Measurements from ENCODE around the gene PPP1R36. TPM values are rescaled to one million over a fixed set of nuclear protein-coding genes. Genes with fewer than 3 reads are reported as not detected.
A peak's percentile ranks its signal among the peaks of the same experiment; 100 is the strongest.

Gene PPP1R36
- total and polyA plus RNA-seq, 4 donors, result 0.42 to 1.9 (median 1.2) TPM

- H3K4me3 ChIP-seq (ENCODE audit: low read length in 2 of 2), result no peak overlapping the region
- no peaks in the 10 kb centered on the region for H3K4me1 ChIP-seq (ENCODE audit: control insufficient read depth in 1 of 2, insufficient read depth in 2 of 2, low read length in 2 of 2)
- H3K9me3 ChIP-seq (ENCODE audit: control insufficient read depth, low read length), result no peaks in the 10 kb centered on the region
- H3K36me3 ChIP-seq (ENCODE audit: control insufficient read depth in 1 of 2, insufficient read depth in 2 of 2, low read length in 1 of 2), result no peaks in the 10 kb centered on the region
- intact Hi-C loops (cut with DNase I), result no loop called here
- peak overlapping the region in 1 of 2 donors; percentile 40 for H3K27ac ChIP-seq (ENCODE audit: low read depth in 1 of 2, low read length in 2 of 2)
- ATAC-seq (ENCODE audit: low FRiP score) (no peak), DNase-seq (no peak)
- no peaks in the 10 kb centered on the region for H3K27me3 ChIP-seq (ENCODE audit: control insufficient read depth in 1 of 2, insufficient read depth in 2 of 2, low read length in 1 of 2)
Observed at GRCh38 chr14:64572386-64573104, 22.8 kb downstream of the PPP1R36 start.

GRCh38 chr14:64573109-64573508 is 23.3 kb downstream of the PPP1R36 start:
- DNase-seq (no peak), ATAC-seq (ENCODE audit: low FRiP score) (no peak)
- Histone ChIP-seq H3K36me3 (ENCODE audit: control insufficient read depth in 1 of 2, insufficient read depth in 2 of 2, low read length in 1 of 2) (no peaks in the 10 kb centered on the region), H3K27me3 (ENCODE audit: control insufficient read depth in 1 of 2, insufficient read depth in 2 of 2, low read length in 1 of 2) (no peaks in the 10 kb centered on the region), H3K4me1 (ENCODE audit: control insufficient read depth in 1 of 2, insufficient read depth in 2 of 2, low read length in 2 of 2) (no peaks in the 10 kb centered on the region), H3K9me3 (ENCODE audit: control insufficient read depth, low read length) (no peaks in the 10 kb centered on the region), H3K4me3 (ENCODE audit: low read length in 2 of 2) (no peak overlapping the region), H3K27ac (ENCODE audit: low read depth in 1 of 2, low read length in 2 of 2) (no peak overlapping the region)
- intact Hi-C loops (cut with DNase I), result no loop called here
- 86 to 87% methylated on average over 3 of the region's 3 CpGs for WGBS, 2 donors

GRCh38 chr14:64574371-64575107 is 24.8 kb downstream of the PPP1R36 start:
- ATAC-seq (ENCODE audit: low FRiP score) (no peak), DNase-seq (no peak)
- WGBS, 2 donors, result 72 to 76% methylated on average over 6 of the region's 6 CpGs
- intact Hi-C loops (cut with DNase I), result no loop called here
- Histone ChIP-seq H3K36me3 (ENCODE audit: control insufficient read depth in 1 of 2, insufficient read depth in 2 of 2, low read length in 1 of 2) (no peaks in the 10 kb centered on the region), H3K27me3 (ENCODE audit: control insufficient read depth in 1 of 2, insufficient read depth in 2 of 2, low read length in 1 of 2) (no peaks in the 10 kb centered on the region), H3K27ac (ENCODE audit: low read depth in 1 of 2, low read length in 2 of 2) (no peak overlapping the region), H3K4me1 (ENCODE audit: control insufficient read depth in 1 of 2, insufficient read depth in 2 of 2, low read length in 2 of 2) (no peaks in the 10 kb centered on the region), H3K4me3 (ENCODE audit: low read length in 2 of 2) (no peak overlapping the region), H3K9me3 (ENCODE audit: control insufficient read depth, low read length) (no peaks in the 10 kb centered on the region)

GRCh38 chr14:64577211-64577610 is 27.4 kb downstream of the PPP1R36 start:
- Histone ChIP-seq H3K4me1 (ENCODE audit: control insufficient read depth in 1 of 2, insufficient read depth in 2 of 2, low read length in 2 of 2) (no peaks in the 10 kb centered on the region), H3K36me3 (ENCODE audit: control insufficient read depth in 1 of 2, insufficient read depth in 2 of 2, low read length in 1 of 2) (no peaks in the 10 kb centered on the region), H3K9me3 (ENCODE audit: control insufficient read depth, low read length) (no peaks in the 10 kb centered on the region), H3K27ac (ENCODE audit: low read depth in 1 of 2, low read length in 2 of 2) (no peak overlapping the region), H3K4me3 (ENCODE audit: low read length in 2 of 2) (no peak overlapping the region), H3K27me3 (ENCODE audit: control insufficient read depth in 1 of 2, insufficient read depth in 2 of 2, low read length in 1 of 2) (no peaks in the 10 kb centered on the region)
- WGBS, 2 donors, result 80 to 86% methylated on average over 5 of the region's 5 CpGs
- intact Hi-C loops (cut with DNase I), result no loop called here
- DNase-seq (no peak), ATAC-seq (ENCODE audit: low FRiP score) (no peak)

- 82 to 84% methylated on average over 7 of the region's 7 CpGs for WGBS, 2 donors
Observed at GRCh38 chr14:64580467-64580866, 30.7 kb downstream of the PPP1R36 start.

GRCh38 chr14:64581363-64581762 is 31.6 kb downstream of the PPP1R36 start:
- no peaks in the 10 kb centered on the region for H3K27me3 ChIP-seq (ENCODE audit: control insufficient read depth in 1 of 2, insufficient read depth in 2 of 2, low read length in 1 of 2)
- no peak overlapping the region for H3K27ac ChIP-seq (ENCODE audit: low read depth in 1 of 2, low read length in 2 of 2)
- H3K4me1 ChIP-seq (ENCODE audit: control insufficient read depth in 1 of 2, insufficient read depth in 2 of 2, low read length in 2 of 2), result no peaks in the 10 kb centered on the region
- 82 to 83% methylated on average over 2 of the region's 2 CpGs for WGBS, 2 donors
- no peaks in the 10 kb centered on the region for H3K9me3 ChIP-seq (ENCODE audit: control insufficient read depth, low read length)
- no peak overlapping the region for H3K4me3 ChIP-seq (ENCODE audit: low read length in 2 of 2)
- ATAC-seq (ENCODE audit: low FRiP score) (no peak), DNase-seq (no peak)
- no peaks in the 10 kb centered on the region for H3K36me3 ChIP-seq (ENCODE audit: control insufficient read depth in 1 of 2, insufficient read depth in 2 of 2, low read length in 1 of 2)
- intact Hi-C loops (cut with DNase I), result no loop called here

More at GRCh38 chr14:64580467-64580866, 30.7 kb downstream of the PPP1R36 start:
- no peaks in the 10 kb centered on the region for H3K36me3 ChIP-seq (ENCODE audit: control insufficient read depth in 1 of 2, insufficient read depth in 2 of 2, low read length in 1 of 2)
- no peak overlapping the region for H3K4me3 ChIP-seq (ENCODE audit: low read length in 2 of 2)
- no peaks in the 10 kb centered on the region for H3K4me1 ChIP-seq (ENCODE audit: control insufficient read depth in 1 of 2, insufficient read depth in 2 of 2, low read length in 2 of 2)
- intact Hi-C loops (cut with DNase I), result no loop called here
- ATAC-seq (ENCODE audit: low FRiP score) (no peak), DNase-seq (no peak)
- no peaks in the 10 kb centered on the region for H3K9me3 ChIP-seq (ENCODE audit: control insufficient read depth, low read length)
- H3K27me3 ChIP-seq (ENCODE audit: control insufficient read depth in 1 of 2, insufficient read depth in 2 of 2, low read length in 1 of 2), result no peaks in the 10 kb centered on the region
- no peak overlapping the region for H3K27ac ChIP-seq (ENCODE audit: low read depth in 1 of 2, low read length in 2 of 2)

- DNase-seq (no peak), ATAC-seq (ENCODE audit: low FRiP score) (no peak)
- intact Hi-C loops (cut with DNase I), result no loop called here
- H3K27ac ChIP-seq (ENCODE audit: low read depth in 1 of 2, low read length in 2 of 2), result no peak overlapping the region
- H3K4me1 ChIP-seq (ENCODE audit: control insufficient read depth in 1 of 2, insufficient read depth in 2 of 2, low read length in 2 of 2), result no peaks in the 10 kb centered on the region
- no peaks in the 10 kb centered on the region for H3K9me3 ChIP-seq (ENCODE audit: control insufficient read depth, low read length)
- H3K36me3 ChIP-seq (ENCODE audit: control insufficient read depth in 1 of 2, insufficient read depth in 2 of 2, low read length in 1 of 2), result no peaks in the 10 kb centered on the region
- WGBS, 2 donors, result 72 to 85% methylated on average over 5 of the region's 5 CpGs
- no peaks in the 10 kb centered on the region for H3K27me3 ChIP-seq (ENCODE audit: control insufficient read depth in 1 of 2, insufficient read depth in 2 of 2, low read length in 1 of 2)
- no peak overlapping the region for H3K4me3 ChIP-seq (ENCODE audit: low read length in 2 of 2)
Observed at GRCh38 chr14:64581817-64582216, 32.1 kb downstream of the PPP1R36 start.

- Histone ChIP-seq H3K27me3 (ENCODE audit: control insufficient read depth in 1 of 2, insufficient read depth in 2 of 2, low read length in 1 of 2) (no peaks in the 10 kb centered on the region), H3K4me3 (ENCODE audit: low read length in 2 of 2) (no peak overlapping the region), H3K9me3 (ENCODE audit: control insufficient read depth, low read length) (no peaks in the 10 kb centered on the region), H3K36me3 (ENCODE audit: control insufficient read depth in 1 of 2, insufficient read depth in 2 of 2, low read length in 1 of 2) (no peaks in the 10 kb centered on the region), H3K27ac (ENCODE audit: low read depth in 1 of 2, low read length in 2 of 2) (no peak overlapping the region), H3K4me1 (ENCODE audit: control insufficient read depth in 1 of 2, insufficient read depth in 2 of 2, low read length in 2 of 2) (no peaks in the 10 kb centered on the region)
- no peak for DNase-seq
- WGBS, 2 donors, result 97 to 98% methylated on average over 1 of the region's 1 CpG
- intact Hi-C loops (cut with DNase I), result no loop called here
- no peak for ATAC-seq (ENCODE audit: low FRiP score)
Observed at GRCh38 chr14:64584190-64584589, 34.4 kb downstream of the PPP1R36 start.

- 94 to 97% methylated on average over 3 of the region's 3 CpGs for WGBS, 2 donors
- intact Hi-C loops (cut with DNase I), result no loop called here
- no peaks in the 10 kb centered on the region for H3K9me3 ChIP-seq (ENCODE audit: control insufficient read depth, low read length)
- no peak overlapping the region for H3K27ac ChIP-seq (ENCODE audit: low read depth in 1 of 2, low read length in 2 of 2)
- ATAC-seq (ENCODE audit: low FRiP score), result no peak
- no peak overlapping the region for H3K4me3 ChIP-seq (ENCODE audit: low read length in 2 of 2)
- H3K4me1 ChIP-seq (ENCODE audit: control insufficient read depth in 1 of 2, insufficient read depth in 2 of 2, low read length in 2 of 2), result no peaks in the 10 kb centered on the region
- H3K36me3 ChIP-seq (ENCODE audit: control insufficient read depth in 1 of 2, insufficient read depth in 2 of 2, low read length in 1 of 2), result no peaks in the 10 kb centered on the region
- peaks cover 0 to 1% of the 10 kb centered on the region in 2 donors for H3K27me3 ChIP-seq (ENCODE audit: control insufficient read depth in 1 of 2, insufficient read depth in 2 of 2, low read length in 1 of 2)
- no peak for DNase-seq
Observed at GRCh38 chr14:64591809-64592208, 42.0 kb downstream of the PPP1R36 start.
